C4-2B (cell line): ENCODE data around the gene DDIT4L.

Experiments
- CTCF ChIP-seq: fragments of 450-650 bp; conservative IDR thresholded peaks from 2 replicates; pipeline ENCODE4 v1.5.1; 2017; ENCODE audit warnings: mild to moderate bottlenecking
- ZFX ChIP-seq: fragments of 450-650 bp; IDR thresholded peaks from 2 replicates; pipeline ENCODE4 v1.6.1; 2017

DNA sequence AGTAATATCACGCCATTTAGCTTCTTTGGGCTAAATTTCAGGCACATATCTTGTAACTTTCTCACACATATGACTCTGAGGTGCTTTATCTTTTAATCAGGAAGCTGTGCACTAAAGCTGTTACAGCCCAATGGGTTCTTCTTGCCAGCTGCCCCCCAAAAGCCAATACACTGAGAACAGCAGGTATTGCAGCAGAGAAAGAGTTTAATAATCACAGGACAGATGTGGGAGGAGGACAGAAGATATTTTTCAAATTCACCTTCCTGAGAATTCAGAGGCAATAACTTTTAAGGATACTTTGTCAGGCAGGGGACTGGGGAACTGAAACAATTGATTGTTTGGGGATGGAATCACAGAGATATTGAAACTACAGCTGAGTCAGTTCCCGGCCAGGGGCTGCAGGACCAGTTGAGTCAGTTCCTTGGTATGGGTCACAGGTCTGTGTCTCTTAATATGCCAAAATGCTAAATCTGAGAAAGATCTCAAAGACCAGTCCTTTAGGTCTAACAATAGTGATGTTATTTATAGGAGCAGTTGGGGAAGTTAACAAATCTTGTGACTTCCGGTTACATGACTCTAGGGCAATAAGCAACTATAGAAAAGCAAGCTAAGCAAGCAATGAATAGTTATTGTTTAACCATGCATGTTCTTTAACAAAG is 28.1 kb downstream of the DDIT4L start:
- TF ChIP-seq CTCF = no peak
- no peak for TF ChIP-seq ZFX
